Psoas muscle (tissue), 8 donors: ENCODE results near the gene CSF2. TPM values are rescaled to one million over a fixed set of nuclear protein-coding genes. Genes with fewer than 3 reads are reported as not detected.

Experiments used
- ATAC-seq, 4 donors: fragments of 200-7000 bp; cut with Tn5 transposase; one replicate each; pipeline ENCODE4 v1.9.1; 2020; ENCODE audit warnings: moderate library complexity in 3 of 4, mild to moderate bottlenecking in 2 of 4
- DNase-seq, 2 donors: peaks; one replicate each; pipeline ENCODE4 v3.0.0-alpha.2; 2020
- H3K27ac ChIP-seq: fragments of 200-600 bp; one replicate; pipeline ENCODE4 v1.8.0; 2022
- H3K27me3 ChIP-seq, 3 donors: fragments of 200-600 bp in 1 of 3; one replicate each; pipeline versions ENCODE4 v1.6.1 to v1.8.0; 2013 to 2022; ENCODE audit warnings: low read length in 2 of 3, mild to moderate bottlenecking in 2 of 3, moderate library complexity in 1 of 3; ENCODE audit not compliant: insufficient read depth in 3 of 3
- H3K36me3 ChIP-seq, 2 donors: fragments of 200-600 bp in 1 of 2; one replicate each; pipeline versions ENCODE4 v1.6.1 to v1.8.0; 2013 to 2022; ENCODE audit warnings: low read depth in 1 of 2, mild to moderate bottlenecking in 1 of 2, moderate library complexity in 1 of 2; ENCODE audit not compliant: insufficient read depth in 1 of 2
- H3K4me1 ChIP-seq: fragments of 200-600 bp; one replicate; pipeline ENCODE4 v1.8.0; 2022
- H3K4me3 ChIP-seq: fragments of 200-600 bp; one replicate; pipeline ENCODE4 v1.8.0; 2022; ENCODE audit warnings: mild to moderate bottlenecking
- H3K9me3 ChIP-seq: fragments of 200-600 bp; one replicate; pipeline ENCODE4 v1.8.0; 2022
- CTCF ChIP-seq: fragments of 200-600 bp; IDR thresholded peaks from one replicate; pipeline ENCODE4 v1.8.0; 2022; ENCODE audit warnings: antibody characterized with exemption
- WGBS, 3 donors: extraction: QIAGEN DNeasy Blood & Tissue Kit; methylation state at CpG; one replicate each; pipeline versions ENCODE4 v1.1.6 to v1.1.7; 2013; 5-methylcytosine and 5-hydroxymethylcytosine counted together
- intact Hi-C, 2 donors: fragments of 100-400 bp; cut with DNase I; formaldehyde crosslinking; loops; one replicate each; pipeline versions ENCODE4 v1.11.0 to v1.14.2; 2022
- polyA plus RNA-seq, 3 donors: library from polyadenylated mRNA; stranded (reverse); fragments of 200-250 nt; gene quantifications; one replicate each; pipeline ENCODE4 v1.2.3, GENCODE V29; 2013
- total RNA-seq, 4 donors: library from RNA; stranded (reverse); fragmentation: NEBNext Ultra II Directional in 2 of 4; extraction: Animal tissue kit (Norgen Biotek cat#: 25700) in 2 of 4; gene quantifications; one replicate each; pipeline versions ENCODE4 v1.2.1 to v1.2.4, GENCODE V29; 2021 to 2023
- donor health status: healthy with polysubstance abuse.
- donor health status: DM: no; HTN: no; CAD: no; lungs with moderate emphysema.
- donor health status: Bipolar disorder and iron deficiency.
- donor health status: healthy.
- donor health status: DM: yes; HTN: yes; CAD: no.
- donor health status: DM: no; HTN: no; CAD: no.
- donor health status: DM: no; HTN: no; CAD: no.
- donor health status: DM: yes; HTN: yes; CAD: no.

CSF2 gene
- total and polyA plus RNA-seq, 7 donors, result 0.14 TPM; not detected in 6

GRCh38 chr5:132086277-132086794 lies 12.7 kb downstream of the CSF2 start:
- Histone ChIP-seq H3K36me3 (no peaks in the 10 kb centered on the region), H3K4me1 (no peaks in the 10 kb centered on the region), H3K27ac (no peak overlapping the region), H3K4me3 (no peak overlapping the region), H3K9me3 (no peaks in the 10 kb centered on the region), H3K27me3 (no peaks in the 10 kb centered on the region)
- peak; percentile 68 to 71 for DNase-seq
- TF ChIP-seq CTCF, result no peak
- intact Hi-C loops, result no loop called here
- peak in 3 of 4 donors; percentile 73 to 83 (median 73) for ATAC-seq
- 21 to 31% (median 25%) methylated on average over 2 of the region's 2 CpGs for WGBS, 3 donors

- no peak for ATAC-seq
- H3K36me3 ChIP-seq, result no peaks in the 10 kb centered on the region
- no peak overlapping the region for H3K4me3 ChIP-seq
- no peak for TF ChIP-seq CTCF
- intact Hi-C loops, result no loop called here
- no peak overlapping the region for H3K27ac ChIP-seq
- DNase-seq, result no peak
- no peaks in the 10 kb centered on the region for H3K4me1 ChIP-seq
- no peaks in the 10 kb centered on the region for H3K27me3 ChIP-seq
- H3K9me3 ChIP-seq, result no peaks in the 10 kb centered on the region
- WGBS, 3 donors, result 48 to 59% (median 53%) methylated on average over 6 of the region's 6 CpGs
Measured at GRCh38 chr5:132087176-132087575, 13.6 kb downstream of the CSF2 start.

GRCh38 chr5:132087661-132088060 lies 14.1 kb downstream of the CSF2 start:
- no peak overlapping the region for H3K4me3 ChIP-seq
- ATAC-seq, result no peak
- no peak for TF ChIP-seq CTCF
- H3K36me3 ChIP-seq, result no peaks in the 10 kb centered on the region
- H3K27me3 ChIP-seq, result no peaks in the 10 kb centered on the region
- WGBS, 3 donors, result 78 to 82% (median 78%) methylated on average over 8 of the region's 8 CpGs
- no peak overlapping the region for H3K27ac ChIP-seq
- no peak for DNase-seq
- intact Hi-C loops, result no loop called here
- no peaks in the 10 kb centered on the region for H3K9me3 ChIP-seq
- no peaks in the 10 kb centered on the region for H3K4me1 ChIP-seq

- H3K36me3 ChIP-seq, result no peaks in the 10 kb centered on the region
- DNase-seq (no peak), ATAC-seq (no peak)
- H3K4me1 ChIP-seq, result no peaks in the 10 kb centered on the region
- H3K27ac ChIP-seq, result no peak overlapping the region
- no peaks in the 10 kb centered on the region for H3K27me3 ChIP-seq
- H3K9me3 ChIP-seq, result no peaks in the 10 kb centered on the region
- no peak overlapping the region for H3K4me3 ChIP-seq
- intact Hi-C loops, result no loop called here
- 94 to 97% (median 95%) methylated on average over 1 of the region's 1 CpG for WGBS, 3 donors
- no peak for TF ChIP-seq CTCF
Measured at GRCh38 chr5:132089363-132089762, 15.8 kb downstream of the CSF2 start.

- Histone ChIP-seq H3K27me3 (no peaks in the 10 kb centered on the region), H3K27ac (no peak overlapping the region), H3K4me3 (no peak overlapping the region), H3K9me3 (no peaks in the 10 kb centered on the region), H3K4me1 (no peaks in the 10 kb centered on the region), H3K36me3 (no peaks in the 10 kb centered on the region)
- ATAC-seq (no peak), DNase-seq (no peak)
- intact Hi-C loops, result no loop called here
- no peak for TF ChIP-seq CTCF
Measured at GRCh38 chr5:132090107-132090506, 16.5 kb downstream of the CSF2 start.
